ENCODE results near the gene PABPN1L. TPM values are rescaled to one million over a fixed set of nuclear protein-coding genes. Genes with fewer than 3 reads are reported as not detected.

The PABPN1L gene
- total and polyA plus RNA-seq, 9 of the 15 experiments (the other 6 are each of a cell fraction or from before 2014, with no cell fraction given) = 0.11 to 0.32 TPM; not detected in 7

DNA sequence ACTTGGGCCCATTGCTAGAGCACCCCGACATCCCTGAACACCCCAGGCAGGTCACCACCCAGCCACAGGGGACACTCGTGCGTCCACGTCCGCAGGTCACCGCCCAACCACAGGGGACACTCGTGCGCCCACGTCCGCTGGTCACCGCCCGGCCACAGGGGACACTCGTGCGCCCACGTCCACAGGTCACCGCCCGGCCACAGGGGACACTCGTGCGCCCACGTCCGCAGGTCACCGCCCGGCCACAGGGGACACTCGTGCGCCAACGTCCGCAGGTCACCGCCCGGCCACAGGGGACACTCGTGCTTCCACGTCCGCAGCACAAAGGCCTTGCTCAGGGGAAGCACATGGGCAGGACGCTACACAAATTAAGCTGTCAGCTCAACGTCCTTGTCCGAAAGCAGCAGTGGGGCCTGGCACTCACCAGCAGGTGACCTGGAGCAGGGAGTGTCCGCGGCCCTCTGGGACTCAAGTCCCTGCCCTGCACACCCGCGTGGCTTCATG lies 27.4 kb downstream of the PABPN1L start (continued):
- TF ChIP-seq XRCC4 (IDR thresholded peaks at IDR 0.05; ENCODE audit: extremely low read depth, insufficient read depth, insufficient read length) (no peak), FOXJ3 (CRISPR knock-in tag; IDR thresholded peaks at IDR 0.05) (no peak), CTBP1 (IDR thresholded peaks at IDR 0.05; ENCODE audit: borderline replicate concordance) (no peak), MTA1 (IDR thresholded peaks at IDR 0.05; ENCODE audit: borderline replicate concordance) (no peak), ZNF143 (CRISPR knock-in tag; IDR thresholded peaks at IDR 0.05) (0 out of 2 replicates have a peak, but pooled peaks have one; percentile 44), MEF2A (IDR thresholded peaks at IDR 0.05; ENCODE audit: control insufficient read depth, low read depth, low read length) (0 out of 2 replicates have a peak, but pooled peaks have one; percentile 6), HSF4 (CRISPR knock-in tag; IDR thresholded peaks at IDR 0.05; ENCODE audit: borderline replicate concordance) (no peak), ARID1B (IDR thresholded peaks at IDR 0.05) (no peak), ZKSCAN8 (CRISPR knock-in tag; IDR thresholded peaks at IDR 0.05) (no peak), SIN3B (IDR thresholded peaks at IDR 0.05; ENCODE audit: low read depth) (no peak), CHD4 (IDR thresholded peaks at IDR 0.05; ENCODE audit: insufficient read depth, insufficient replicate concordance, low read depth, low read length, poor library complexity, severe bottlenecking) (no peak), CEBPG (CRISPR knock-in tag; IDR thresholded peaks at IDR 0.05) (no peak), CEBPG (tag; conservative IDR thresholded peaks at IDR 0.05 in 1 of 2, IDR thresholded peaks at IDR 0.05 in 1 of 2) (no peak), FUS (optimal IDR thresholded peaks at IDR 0.05; ENCODE audit: low read depth, low read length) (no peak), XRCC5 (IDR thresholded peaks at IDR 0.05; ENCODE audit: low read depth, low read length) (0 out of 2 replicates have a peak, but pooled peaks have one; percentile 68), LARP7 (IDR thresholded peaks at IDR 0.05) (no peak), NRF1 (conservative IDR thresholded peaks at IDR 0.05 in 1 of 2, IDR thresholded peaks at IDR 0.05 in 1 of 2) (peak in 1 of 2 experiments; percentile 36; a peak in 1 of 4 replicates)
- TF ChIP-seq, protein P1, sequence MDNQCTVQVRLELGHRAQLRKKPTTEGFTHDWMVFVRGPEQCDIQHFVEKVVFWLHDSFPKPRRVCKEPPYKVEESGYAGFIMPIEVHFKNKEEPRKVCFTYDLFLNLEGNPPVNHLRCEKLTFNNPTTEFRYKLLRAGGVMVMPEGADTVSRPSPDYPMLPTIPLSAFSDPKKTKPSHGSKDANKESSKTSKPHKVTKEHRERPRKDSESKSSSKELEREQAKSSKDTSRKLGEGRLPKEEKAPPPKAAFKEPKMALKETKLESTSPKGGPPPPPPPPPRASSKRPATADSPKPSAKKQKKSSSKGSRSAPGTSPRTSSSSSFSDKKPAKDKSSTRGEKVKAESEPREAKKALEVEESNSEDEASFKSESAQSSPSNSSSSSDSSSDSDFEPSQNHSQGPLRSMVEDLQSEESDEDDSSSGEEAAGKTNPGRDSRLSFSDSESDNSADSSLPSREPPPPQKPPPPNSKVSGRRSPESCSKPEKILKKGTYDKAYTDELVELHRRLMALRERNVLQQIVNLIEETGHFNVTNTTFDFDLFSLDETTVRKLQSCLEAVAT (IDR thresholded peaks at IDR 0.05) = 0 out of 4 replicates have a peak, but pooled peaks of 1 of the 2 experiments have one; percentile 50
- TF ChIP-seq, protein P2, sequence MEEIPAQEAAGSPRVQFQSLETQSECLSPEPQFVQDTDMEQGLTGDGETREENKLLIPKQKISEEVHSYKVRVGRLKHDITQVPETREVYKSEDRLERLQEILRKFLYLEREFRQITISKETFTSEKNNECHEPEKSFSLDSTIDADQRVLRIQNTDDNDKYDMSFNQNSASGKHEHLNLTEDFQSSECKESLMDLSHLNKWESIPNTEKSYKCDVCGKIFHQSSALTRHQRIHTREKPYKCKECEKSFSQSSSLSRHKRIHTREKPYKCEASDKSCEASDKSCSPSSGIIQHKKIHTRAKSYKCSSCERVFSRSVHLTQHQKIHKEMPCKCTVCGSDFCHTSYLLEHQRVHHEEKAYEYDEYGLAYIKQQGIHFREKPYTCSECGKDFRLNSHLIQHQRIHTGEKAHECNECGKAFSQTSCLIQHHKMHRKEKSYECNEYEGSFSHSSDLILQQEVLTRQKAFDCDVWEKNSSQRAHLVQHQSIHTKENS (CRISPR knock-in tag; IDR thresholded peaks at IDR 0.05) = no peak
- TF ChIP-seq, protein P3, sequence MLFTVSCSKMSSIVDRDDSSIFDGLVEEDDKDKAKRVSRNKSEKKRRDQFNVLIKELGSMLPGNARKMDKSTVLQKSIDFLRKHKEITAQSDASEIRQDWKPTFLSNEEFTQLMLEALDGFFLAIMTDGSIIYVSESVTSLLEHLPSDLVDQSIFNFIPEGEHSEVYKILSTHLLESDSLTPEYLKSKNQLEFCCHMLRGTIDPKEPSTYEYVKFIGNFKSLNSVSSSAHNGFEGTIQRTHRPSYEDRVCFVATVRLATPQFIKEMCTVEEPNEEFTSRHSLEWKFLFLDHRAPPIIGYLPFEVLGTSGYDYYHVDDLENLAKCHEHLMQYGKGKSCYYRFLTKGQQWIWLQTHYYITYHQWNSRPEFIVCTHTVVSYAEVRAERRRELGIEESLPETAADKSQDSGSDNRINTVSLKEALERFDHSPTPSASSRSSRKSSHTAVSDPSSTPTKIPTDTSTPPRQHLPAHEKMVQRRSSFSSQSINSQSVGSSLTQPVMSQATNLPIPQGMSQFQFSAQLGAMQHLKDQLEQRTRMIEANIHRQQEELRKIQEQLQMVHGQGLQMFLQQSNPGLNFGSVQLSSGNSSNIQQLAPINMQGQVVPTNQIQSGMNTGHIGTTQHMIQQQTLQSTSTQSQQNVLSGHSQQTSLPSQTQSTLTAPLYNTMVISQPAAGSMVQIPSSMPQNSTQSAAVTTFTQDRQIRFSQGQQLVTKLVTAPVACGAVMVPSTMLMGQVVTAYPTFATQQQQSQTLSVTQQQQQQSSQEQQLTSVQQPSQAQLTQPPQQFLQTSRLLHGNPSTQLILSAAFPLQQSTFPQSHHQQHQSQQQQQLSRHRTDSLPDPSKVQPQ (CRISPR knock-in tag; IDR thresholded peaks at IDR 0.05; ENCODE audit: borderline replicate concordance) = no peak
- TF ChIP-seq, protein P4, sequence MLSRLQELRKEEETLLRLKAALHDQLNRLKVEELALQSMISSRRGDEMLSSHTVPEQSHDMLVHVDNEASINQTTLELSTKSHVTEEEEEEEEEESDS (CRISPR knock-in tag; IDR thresholded peaks at IDR 0.05) = no peak
- TF ChIP-seq, protein P5, sequence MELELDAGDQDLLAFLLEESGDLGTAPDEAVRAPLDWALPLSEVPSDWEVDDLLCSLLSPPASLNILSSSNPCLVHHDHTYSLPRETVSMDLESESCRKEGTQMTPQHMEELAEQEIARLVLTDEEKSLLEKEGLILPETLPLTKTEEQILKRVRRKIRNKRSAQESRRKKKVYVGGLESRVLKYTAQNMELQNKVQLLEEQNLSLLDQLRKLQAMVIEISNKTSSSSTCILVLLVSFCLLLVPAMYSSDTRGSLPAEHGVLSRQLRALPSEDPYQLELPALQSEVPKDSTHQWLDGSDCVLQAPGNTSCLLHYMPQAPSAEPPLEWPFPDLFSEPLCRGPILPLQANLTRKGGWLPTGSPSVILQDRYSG (tag; conservative IDR thresholded peaks at IDR 0.05; ENCODE audit: low read depth) = no peak

All from K562 (cell line).